MM.1S (cell line): Measurements from ENCODE around the gene ACIN1.

ENCODE experiments used
- DNase-seq: peaks from one replicate; pipeline ENCODE4 v3.0.0-alpha.2; 2015
- H2AFZ ChIP-seq: fragments of 300-600 bp; sonication (generic); 2 replicates; pipeline ENCODE4 v1.6.0; 2016; ENCODE audit warnings: antibody characterized with exemption, low read length
- H3F3A ChIP-seq: fragments of 300-600 bp; sonication (generic); 2 replicates; pipeline ENCODE4 v1.6.1; 2016; ENCODE audit warnings: mild to moderate bottlenecking, antibody characterized with exemption, low read length, moderate library complexity, mixed read lengths; ENCODE audit not compliant: insufficient read depth
- H3K27ac ChIP-seq: fragments of 300-600 bp; sonication (generic); 2 replicates; pipeline ENCODE4 v1.5.1; 2016; ENCODE audit warnings: mild to moderate bottlenecking, low read length
- H3K27me3 ChIP-seq: fragments of 300-600 bp; sonication (generic); replicated peaks from 2 replicates; pipeline ENCODE4 v1.6.0; 2016; ENCODE audit warnings: low read length; ENCODE audit not compliant: insufficient read depth
- H3K36me3 ChIP-seq: fragments of 300-600 bp; sonication (generic); replicated peaks from 2 replicates; pipeline ENCODE4 v1.6.1; 2016; ENCODE audit warnings: mild to moderate bottlenecking, low read length, mixed read lengths; ENCODE audit not compliant: insufficient read depth
- H3K4me1 ChIP-seq: fragments of 300-600 bp; sonication (generic); 2 replicates; pipeline ENCODE4 v1.6.1; 2016; ENCODE audit warnings: low read length, mixed read lengths
- H3K4me2 ChIP-seq: fragments of 300-600 bp; sonication (generic); 2 replicates; pipeline ENCODE4 v1.6.0; 2016; ENCODE audit warnings: low read depth, low read length
- H3K4me3 ChIP-seq: fragments of 300-600 bp; sonication (generic); 2 replicates; pipeline ENCODE4 v1.5.1; 2016; ENCODE audit warnings: low read length, mixed read lengths
- H3K79me2 ChIP-seq: fragments of 300-600 bp; sonication (generic); 2 replicates; pipeline ENCODE4 v1.6.1; 2016; ENCODE audit warnings: mixed run types, low read length, mixed read lengths
- H3K9ac ChIP-seq: fragments of 300-600 bp; sonication (generic); 2 replicates; pipeline ENCODE4 v1.6.1; 2016; ENCODE audit warnings: low read length, mixed read lengths
- H3K9me2 ChIP-seq: fragments of 300-600 bp; sonication (generic); replicated peaks from 2 replicates; pipeline ENCODE4 v1.6.1; 2016; ENCODE audit warnings: mild to moderate bottlenecking, low read length, mixed read lengths; ENCODE audit not compliant: insufficient read depth
- H3K9me3 ChIP-seq: fragments of 300-600 bp; sonication (generic); replicated peaks from 2 replicates; pipeline ENCODE4 v1.6.1; 2016; ENCODE audit warnings: mild to moderate bottlenecking, low read length, mixed read lengths; ENCODE audit not compliant: insufficient read depth
- H4K20me1 ChIP-seq: fragments of 300-600 bp; sonication (generic); 2 replicates; pipeline ENCODE4 v1.6.1; 2016; ENCODE audit warnings: mild to moderate bottlenecking, low read length, moderate library complexity, mixed read lengths; ENCODE audit not compliant: insufficient read depth
- CTCF ChIP-seq: fragments of 300-600 bp; sonication (generic); IDR thresholded peaks from 2 replicates; pipeline ENCODE4 v1.5.1; 2016; ENCODE audit warnings: antibody characterized with exemption, low read length, mixed read lengths
- EZH2 ChIP-seq: fragments of 300-600 bp; sonication (generic); optimal IDR thresholded peaks from 2 replicates; pipeline ENCODE3; 2017; ENCODE audit warnings: low read depth, mild to moderate bottlenecking, antibody characterized with exemption, low read length, mixed read lengths
- EZH2phosphoT487 ChIP-seq: fragments of 300-600 bp; sonication (generic); IDR thresholded peaks from 2 replicates; pipeline ENCODE4 v1.6.1; 2018; ENCODE audit warnings: antibody characterized with exemption, low read length

The ACIN1 gene

GRCh38 chr14:23101213-23101970 lies 6.5 kb upstream of the ACIN1 start:
- Histone ChIP-seq H3K4me3 (no peak overlapping the region), H3K9me3 (no peaks in the 10 kb centered on the region), H3K27me3 (no peaks in the 10 kb centered on the region), H3K4me1 (peaks cover 3% of the 10 kb centered on the region), H3K4me2 (no peak overlapping the region), H3K9me2 (no peaks in the 10 kb centered on the region), H4K20me1 (no peaks in the 10 kb centered on the region), H3K36me3 (no peaks in the 10 kb centered on the region), H3F3A (no peaks in the 10 kb centered on the region), H3K27ac (no peak overlapping the region), H2AFZ (no peak overlapping the region), H3K9ac (no peak overlapping the region), H3K79me2 (peaks cover 22% of the 10 kb centered on the region)
- no peak for TF ChIP-seq EZH2phosphoT487
- no peak for TF ChIP-seq CTCF
- TF ChIP-seq EZH2: no peak
- no peak for DNase-seq

- Histone ChIP-seq H4K20me1 (no peaks in the 10 kb centered on the region), H3K4me1 (no peaks in the 10 kb centered on the region), H3K36me3 (no peaks in the 10 kb centered on the region), H3K4me2 (no peak overlapping the region), H2AFZ (no peak overlapping the region), H3K9me2 (no peaks in the 10 kb centered on the region), H3K27ac (no peak overlapping the region), H3K27me3 (no peaks in the 10 kb centered on the region), H3K9me3 (no peaks in the 10 kb centered on the region), H3K9ac (no peak overlapping the region), H3F3A (no peaks in the 10 kb centered on the region), H3K4me3 (no peak overlapping the region), H3K79me2 (peaks cover 29% of the 10 kb centered on the region)
- TF ChIP-seq EZH2 (no peak), EZH2phosphoT487 (no peak), CTCF (no peak)
- DNase-seq: no peak
Measured at GRCh38 chr14:23099212-23099861, 4.4 kb upstream of the ACIN1 start.

GRCh38 chr14:23097786-23098185 lies 2.9 kb upstream of the ACIN1 start:
- Histone ChIP-seq H3K4me2 (no peak overlapping the region), H3K4me3 (no peak overlapping the region), H3K79me2 (peaks cover 45% of the 10 kb centered on the region), H3K9me2 (no peaks in the 10 kb centered on the region), H4K20me1 (no peaks in the 10 kb centered on the region), H3K4me1 (no peaks in the 10 kb centered on the region), H3F3A (no peaks in the 10 kb centered on the region), H3K9ac (no peak overlapping the region), H3K9me3 (no peaks in the 10 kb centered on the region), H3K27ac (no peak overlapping the region), H2AFZ (no peak overlapping the region), H3K27me3 (no peaks in the 10 kb centered on the region), H3K36me3 (no peaks in the 10 kb centered on the region)
- no peak for TF ChIP-seq EZH2phosphoT487
- no peak for TF ChIP-seq CTCF
- TF ChIP-seq EZH2: no peak
- DNase-seq: no peak
